A549 (cell line): ENCODE measurements around the gene AQP2.

Source experiments
- MAZ ChIP-seq: fragments of 150-350 bp; IDR thresholded peaks from 2 replicates; pipeline ENCODE4 v1.6.1; 2014; ENCODE audit warnings: antibody characterized with exemption, low read depth, low read length, borderline replicate concordance
- POLR2A ChIP-seq: IDR thresholded peaks from 2 replicates; pipeline ENCODE4 v1.6.1; 2012; ENCODE audit warnings: mild to moderate bottlenecking, low read length
- SMC3 ChIP-seq: fragments of >200 bp; sonication (Bioruptor Twin); formaldehyde crosslinking; IDR thresholded peaks from 3 replicates; pipeline ENCODE4 v1.6.1; 2018; ENCODE audit warnings: inconsistent platforms

GRCh38 chr12:49969651-49970429, 19.3 kb downstream of the AQP2 start:
- TF ChIP-seq SMC3 (no peak), POLR2A (no peak), MAZ (no peak)
